Adrenal gland (tissue), 5 donors: ENCODE results near the gene ZNF280C.

ENCODE experiments used
- CTCF ChIP-seq, 6 experiments: fragments of 450-650 bp in 4 of 6; fragments of 200-600 bp in 2 of 6; sonication (generic) in 1 of 6; IDR thresholded peaks; 1 replicate in 5 of 6; 2 replicates in 1 of 6; pipeline versions ENCODE4 v1.5.1 to v1.8.0; 2016 to 2021; ENCODE audit warnings: antibody characterized with exemption in 6 of 6, mild to moderate bottlenecking in 2 of 6, moderate library complexity in 1 of 6
- POLR2A ChIP-seq, 2 donors: fragments of 450-650 bp; IDR thresholded peaks; one replicate each; pipeline ENCODE4 v1.6.1; 2017; ENCODE audit warnings: antibody characterized with exemption in 2 of 2, mild to moderate bottlenecking in 2 of 2, moderate library complexity in 1 of 2
- donor health status: DM: no; HTN: no; CAD: no.

GRCh38 chrX:130253916-130254315, 14.8 kb downstream of the ZNF280C start:
- no peak for TF ChIP-seq CTCF (IDR thresholded peaks at IDR 0.05)
- TF ChIP-seq POLR2A (IDR thresholded peaks at IDR 0.05): no peak
